Sigmoid colon (tissue), 4 donors: ENCODE data around the gene DCAF7.

ENCODE experiments used
- CTCF ChIP-seq, 4 experiments: fragments of 450-650 bp in 3 of 4; fragments of 200-600 bp in 1 of 4; IDR thresholded peaks; one replicate each; pipeline ENCODE4 v1.5.1; 2016 to 2019; ENCODE audit warnings: antibody characterized with exemption in 4 of 4, mild to moderate bottlenecking in 3 of 4, moderate library complexity in 2 of 4
- EP300 ChIP-seq, 4 donors: sonication (generic); formaldehyde crosslinking; IDR thresholded peaks; one replicate each; pipeline ENCODE4 v1.6.1; 2017; ENCODE audit warnings: antibody characterized with exemption in 4 of 4
- POLR2A ChIP-seq, 2 donors: fragments of 450-650 bp; IDR thresholded peaks; one replicate each; pipeline ENCODE4 v1.6.1; 2016; ENCODE audit warnings: antibody characterized with exemption in 2 of 2, mild to moderate bottlenecking in 2 of 2, moderate library complexity in 2 of 2

GRCh38 chr17:63623786-63624530 lies 73.7 kb downstream of the DCAF7 start:
- TF ChIP-seq CTCF (IDR thresholded peaks at IDR 0.05) = no peak
- TF ChIP-seq EP300 (IDR thresholded peaks at IDR 0.05) = no peak
- TF ChIP-seq POLR2A (IDR thresholded peaks at IDR 0.05) = no peak
